H9 (cell line): ENCODE measurements around the gene RPL28. TPM values are rescaled to one million over a fixed set of nuclear protein-coding genes. Genes with fewer than 3 reads are reported as not detected.

Source experiments
- DNase-seq: peaks from one replicate; pipeline ENCODE4 v3.0.0-alpha.2; 2017
- H2AFZ ChIP-seq: one replicate; pipeline ENCODE4 v1.6.1; 2013; ENCODE audit warnings: mild to moderate bottlenecking, low read length, control low read depth, moderate library complexity
- H2AK5ac ChIP-seq: 2 replicates; pipeline ENCODE4 v1.6.1; 2013; ENCODE audit warnings: low read length, control low read depth, mixed read lengths; ENCODE audit not compliant: insufficient read length
- H2BK120ac ChIP-seq: one replicate; pipeline ENCODE4 v1.6.1; 2013; ENCODE audit warnings: low read depth, mild to moderate bottlenecking, low read length, control low read depth, inconsistent platforms; ENCODE audit not compliant: poor library complexity, severe bottlenecking
- H2BK12ac ChIP-seq: 2 replicates; pipeline ENCODE4 v1.6.1; 2013; ENCODE audit warnings: low read length, control low read depth, mixed read lengths, low read depth; ENCODE audit not compliant: insufficient read length
- H2BK15ac ChIP-seq: 2 replicates; pipeline ENCODE4 v1.6.1; 2013; ENCODE audit warnings: low read depth, low read length, control low read depth
- H2BK20ac ChIP-seq: one replicate; pipeline ENCODE4 v1.6.1; 2013; ENCODE audit warnings: low read depth, mild to moderate bottlenecking, low read length, control low read depth, inconsistent platforms; ENCODE audit not compliant: poor library complexity, severe bottlenecking
- H2BK5ac ChIP-seq: 2 replicates; pipeline ENCODE4 v1.6.1; 2013; ENCODE audit warnings: low read length, control low read depth, mixed read lengths; ENCODE audit not compliant: insufficient read length
- H3K14ac ChIP-seq: 2 replicates; pipeline ENCODE4 v1.6.1; 2013; ENCODE audit warnings: low read length, control low read depth; ENCODE audit not compliant: insufficient read depth
- H3K18ac ChIP-seq: 2 replicates; pipeline ENCODE4 v1.6.1; 2013; ENCODE audit warnings: low read depth, mild to moderate bottlenecking, mixed read lengths, low read length, control low read depth; ENCODE audit not compliant: insufficient read length
- H3K23ac ChIP-seq: 2 replicates; pipeline ENCODE4 v1.6.1; 2013; ENCODE audit warnings: low read length, control low read depth, mixed read lengths, low read depth; ENCODE audit not compliant: insufficient read length
- H3K23me2 ChIP-seq: 2 replicates; pipeline ENCODE4 v1.6.1; 2013; ENCODE audit warnings: low read depth, mild to moderate bottlenecking, mixed read lengths, low read length, control low read depth; ENCODE audit not compliant: insufficient read length, poor library complexity, severe bottlenecking
- H3K27ac ChIP-seq: 2 replicates; pipeline ENCODE4 v1.5.1; 2013; ENCODE audit warnings: low read length, control low read depth, mixed read lengths, low read depth; ENCODE audit not compliant: insufficient read length
- H3K27me3 ChIP-seq: 2 replicates; pipeline ENCODE4 v1.6.1; 2013; ENCODE audit warnings: low read length, control low read depth, inconsistent platforms; ENCODE audit not compliant: insufficient read depth
- H3K4ac ChIP-seq: 2 replicates; pipeline ENCODE4 v1.6.1; 2013; ENCODE audit warnings: low read depth, mild to moderate bottlenecking, control low read depth, inconsistent platforms, low read length, moderate library complexity
- H3K4me1 ChIP-seq: 2 replicates; pipeline ENCODE4 v1.6.1; 2013; ENCODE audit warnings: low read length, control low read depth, inconsistent platforms; ENCODE audit not compliant: insufficient read depth
- H3K4me2 ChIP-seq: 2 replicates; pipeline ENCODE4 v1.6.1; 2013; ENCODE audit warnings: low read length, control low read depth, mixed read lengths; ENCODE audit not compliant: insufficient read length, insufficient read depth
- H3K56ac ChIP-seq: 2 replicates; pipeline ENCODE4 v1.6.1; 2013; ENCODE audit warnings: low read depth, mild to moderate bottlenecking, mixed read lengths, low read length, control low read depth; ENCODE audit not compliant: insufficient read length
- H3K79me1 ChIP-seq: 2 replicates; pipeline ENCODE4 v1.6.1; 2013; ENCODE audit warnings: low read depth, mild to moderate bottlenecking, moderate library complexity, low read length, control low read depth, inconsistent platforms; ENCODE audit not compliant: insufficient read depth, poor library complexity, severe bottlenecking
- H3K79me2 ChIP-seq: 2 replicates; pipeline ENCODE4 v1.6.1; 2013; ENCODE audit warnings: low read length, control low read depth, inconsistent platforms; ENCODE audit not compliant: insufficient read depth
- H3K9ac ChIP-seq: 2 replicates; pipeline ENCODE4 v1.6.1; 2013; ENCODE audit warnings: low read length, control low read depth, mixed read lengths; ENCODE audit not compliant: insufficient read length; ENCODE audit errors: extremely low read depth
- H3K9me3 ChIP-seq: one replicate; pipeline ENCODE4 v1.6.1; 2013; ENCODE audit warnings: low read depth, low read length, inconsistent platforms; ENCODE audit not compliant: control insufficient read depth
- H3T11ph ChIP-seq: one replicate; pipeline ENCODE4 v1.6.1; 2013; ENCODE audit warnings: mild to moderate bottlenecking, low read length, control low read depth, inconsistent platforms
- H4K20me1 ChIP-seq: one replicate; pipeline ENCODE4 v1.6.1; 2013; ENCODE audit not compliant: control insufficient read depth, insufficient read length, insufficient read depth
- H4K5ac ChIP-seq: 2 replicates; pipeline ENCODE4 v1.6.1; 2013; ENCODE audit warnings: low read depth, mild to moderate bottlenecking, mixed read lengths, low read length, control low read depth; ENCODE audit not compliant: insufficient read length
- H4K8ac ChIP-seq: replicated peaks from 2 replicates; pipeline ENCODE4 v1.6.1; 2013; ENCODE audit warnings: low read length, control low read depth, mixed read lengths, low read depth; ENCODE audit not compliant: insufficient read length
- H4K91ac ChIP-seq: 2 replicates; pipeline ENCODE4 v1.6.1; 2013; ENCODE audit warnings: low read depth, mild to moderate bottlenecking, moderate library complexity, mixed read lengths, low read length, control low read depth; ENCODE audit not compliant: insufficient read length
- H3K27ac Mint-ChIP-seq, 3 experiments: 2 replicates in 2 of 3; 3 replicates in 1 of 3; pipeline ENCODE4 v1.8.0; 2020 to 2021; ENCODE audit warnings: mixed read lengths in 3 of 3, mild to moderate bottlenecking in 1 of 3, moderate library complexity in 1 of 3
- H3K27me3 Mint-ChIP-seq: 2 replicates; pipeline ENCODE4 v1.8.0; 2021; ENCODE audit warnings: low read depth, mild to moderate bottlenecking, moderate library complexity, mixed read lengths
- H3K36me3 Mint-ChIP-seq, 3 experiments: 2 replicates in 2 of 3; 3 replicates in 1 of 3; pipeline ENCODE4 v1.8.0; 2020 to 2021; ENCODE audit warnings: low read depth in 3 of 3, mixed read lengths in 3 of 3; ENCODE audit not compliant: insufficient read depth in 1 of 3
- H3K4me1 Mint-ChIP-seq, 2 experiments: 2 replicates each; pipeline ENCODE4 v1.8.0; 2020; ENCODE audit warnings: mixed read lengths in 2 of 2
- H3K4me3 Mint-ChIP-seq, 2 experiments: 2 replicates in 1 of 2; 3 replicates in 1 of 2; pipeline ENCODE4 v1.8.0; 2020 to 2021; ENCODE audit warnings: mild to moderate bottlenecking in 2 of 2, mixed read lengths in 2 of 2, moderate library complexity in 1 of 2
- H3K9me3 Mint-ChIP-seq, 2 experiments: 2 replicates in 1 of 2; 3 replicates in 1 of 2; pipeline ENCODE4 v1.8.0; 2020; ENCODE audit warnings: mild to moderate bottlenecking in 2 of 2, mixed read lengths in 2 of 2, moderate library complexity in 1 of 2
- WGBS: extraction: QIAGEN DNeasy Blood & Tissue Kit; methylation state at CpG from one replicate; pipeline ENCODE4 v1.1.7; 2013; ENCODE audit warnings: missing lambda C conversion rate, low lambda C conversion rate, mixed read lengths; ENCODE audit not compliant: insufficient read length; ENCODE audit errors: extremely low coverage; 5-methylcytosine and 5-hydroxymethylcytosine counted together
- total RNA-seq: library from RNA; stranded (reverse); gene quantifications from 2 replicates; pipeline ENCODE4 v1.2.1, GENCODE V29; 2021
- TF ChIP-seq, protein P1 (sequence below): fragments of 200-600 bp; sonication (generic); conservative IDR thresholded peaks from 3 replicates; pipeline ENCODE4 v1.8.0; 2021; ENCODE audit warnings: antibody characterized with exemption, mild to moderate bottlenecking

RPL28 gene
- total RNA-seq, 1 experiment from 2014 or later = 2,076 TPM

GRCh38 chr19:55352040-55352439 lies 33.7 kb upstream of the RPL28 start:
- no CpG with 5 or more reads among the region's 6 CpGs for WGBS
- H3K27me3 ChIP-seq = peaks cover 16% of the 10 kb centered on the region; the same call in 1 of the 2 replicates

More at GRCh38 chr19:55352040-55352439, 33.7 kb upstream of the RPL28 start:
- H3K4ac ChIP-seq = no peak overlapping the region
- H2BK5ac ChIP-seq = no peak overlapping the region
- H2AK5ac ChIP-seq = no peak overlapping the region
- no peak overlapping the region for H3K23ac ChIP-seq
- Mint-ChIP-seq H3K9me3 (no peaks in the 10 kb centered on the region; a peak in 1 of 5 replicates), H3K4me1 (peaks cover 59 to 63% of the 10 kb centered on the region in 2 experiments), H3K36me3 (peaks cover 2 to 36% (median 11%) of the 10 kb centered on the region in 3 experiments; a peak in 6 of 7 replicates), H3K27me3 (peaks cover 62% of the 10 kb centered on the region), H3K27ac (no peak overlapping the region), H3K4me3 (peak overlapping the region in 1 of 2 experiments; percentile 24; a peak in 2 of 5 replicates)
- H3K4me1 ChIP-seq = peaks cover 2% of the 10 kb centered on the region; the same call in 1 of the 2 replicates
- no peak overlapping the region for H3K27ac ChIP-seq
- H2BK12ac ChIP-seq = no peak overlapping the region
- no peak for DNase-seq
- no peak overlapping the region for H4K8ac ChIP-seq
- H2AFZ ChIP-seq = no peak overlapping the region
- no peaks in the 10 kb centered on the region for H3K79me2 ChIP-seq
- TF ChIP-seq, protein P1, sequence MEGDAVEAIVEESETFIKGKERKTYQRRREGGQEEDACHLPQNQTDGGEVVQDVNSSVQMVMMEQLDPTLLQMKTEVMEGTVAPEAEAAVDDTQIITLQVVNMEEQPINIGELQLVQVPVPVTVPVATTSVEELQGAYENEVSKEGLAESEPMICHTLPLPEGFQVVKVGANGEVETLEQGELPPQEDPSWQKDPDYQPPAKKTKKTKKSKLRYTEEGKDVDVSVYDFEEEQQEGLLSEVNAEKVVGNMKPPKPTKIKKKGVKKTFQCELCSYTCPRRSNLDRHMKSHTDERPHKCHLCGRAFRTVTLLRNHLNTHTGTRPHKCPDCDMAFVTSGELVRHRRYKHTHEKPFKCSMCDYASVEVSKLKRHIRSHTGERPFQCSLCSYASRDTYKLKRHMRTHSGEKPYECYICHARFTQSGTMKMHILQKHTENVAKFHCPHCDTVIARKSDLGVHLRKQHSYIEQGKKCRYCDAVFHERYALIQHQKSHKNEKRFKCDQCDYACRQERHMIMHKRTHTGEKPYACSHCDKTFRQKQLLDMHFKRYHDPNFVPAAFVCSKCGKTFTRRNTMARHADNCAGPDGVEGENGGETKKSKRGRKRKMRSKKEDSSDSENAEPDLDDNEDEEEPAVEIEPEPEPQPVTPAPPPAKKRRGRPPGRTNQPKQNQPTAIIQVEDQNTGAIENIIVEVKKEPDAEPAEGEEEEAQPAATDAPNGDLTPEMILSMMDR = no peak
- no peak overlapping the region for H3K4me2 ChIP-seq
- H3K14ac ChIP-seq = no peak overlapping the region
- H2BK120ac ChIP-seq = no peak overlapping the region
- no peak overlapping the region for H2BK15ac ChIP-seq
- no peaks in the 10 kb centered on the region for H3K79me1 ChIP-seq
- H4K20me1 ChIP-seq = no peaks in the 10 kb centered on the region
- H4K91ac ChIP-seq = no peak overlapping the region
- no peak overlapping the region for H4K5ac ChIP-seq
- no peaks in the 10 kb centered on the region for H3K9me3 ChIP-seq
- no peak overlapping the region for H3T11ph ChIP-seq
- no peak overlapping the region for H3K56ac ChIP-seq
- H3K9ac ChIP-seq = no peak overlapping the region
- H3K18ac ChIP-seq = no peak overlapping the region
- H3K23me2 ChIP-seq = peaks cover 9% of the 10 kb centered on the region
- H2BK20ac ChIP-seq = no peak overlapping the region
